ENCODE data around the gene DVL1. TPM values are rescaled to one million over a fixed set of nuclear protein-coding genes. Genes with fewer than 3 reads are reported as not detected.

Gene DVL1
- total and polyA plus RNA-seq, 2 of the 13 experiments (the other 11 are each of a cell fraction or from before 2014, with no cell fraction given): 30.8 to 60.4 TPM

- TF ChIP-seq CEBPZ (IDR thresholded peaks at IDR 0.05; ENCODE audit: low read length) (no peak), AGO1 (IDR thresholded peaks at IDR 0.05; ENCODE audit: low read depth, low read length, poor library complexity, severe bottlenecking) (peak; percentile 78), IRF2 (CRISPR knock-in tag; IDR thresholded peaks at IDR 0.05) (no peak), FOXC1 (CRISPR knock-in tag; IDR thresholded peaks at IDR 0.05; ENCODE audit: borderline replicate concordance) (no peak), CAMTA2 (CRISPR knock-in tag; IDR thresholded peaks at IDR 0.05; ENCODE audit: borderline replicate concordance) (no peak), ELF1 (CRISPR knock-in tag; IDR thresholded peaks at IDR 0.05) (no peak), GABPB1 (CRISPR knock-in tag; IDR thresholded peaks at IDR 0.05) (peak; percentile 0; the same call in 1 of the 2 replicates), ZNF816 (CRISPR knock-in tag; IDR thresholded peaks at IDR 0.05; ENCODE audit: borderline replicate concordance) (no peak), ZBTB10 (CRISPR knock-in tag; IDR thresholded peaks at IDR 0.05; ENCODE audit: borderline replicate concordance) (no peak), ZBTB7B (CRISPR knock-in tag; IDR thresholded peaks at IDR 0.05) (no peak), TOPORS (CRISPR knock-in tag; IDR thresholded peaks at IDR 0.05) (no peak), ZNF33A (CRISPR knock-in tag; IDR thresholded peaks at IDR 0.05; ENCODE audit: borderline replicate concordance) (no peak), ZNF776 (CRISPR knock-in tag; IDR thresholded peaks at IDR 0.05) (peak; percentile 34; the same call in 1 of the 2 replicates), MXD4 (CRISPR knock-in tag; IDR thresholded peaks at IDR 0.05) (no peak), NFYC (CRISPR knock-in tag; IDR thresholded peaks at IDR 0.05) (no peak), PPARG (CRISPR knock-in tag; conservative IDR thresholded peaks at IDR 0.05) (no peak), ZNF224 (CRISPR knock-in tag; IDR thresholded peaks at IDR 0.05) (no peak), ZBTB38 (CRISPR knock-in tag; IDR thresholded peaks at IDR 0.05) (peak; percentile 22; the same call in 1 of the 2 replicates), SMAD1 (CRISPR knock-in tag; IDR thresholded peaks at IDR 0.05; ENCODE audit: borderline replicate concordance, low read depth) (no peak), ZNF687 (CRISPR knock-in tag; IDR thresholded peaks at IDR 0.05) (peak; percentile 25)
These were observed 17.0 kb downstream of the DVL1 start (continued) for GRCh38 chr1:1332031-1332755.

Measured in HepG2 (cell line).